ENCODE data around the gene BCL2L13. TPM values are rescaled to one million over a fixed set of nuclear protein-coding genes. Genes with fewer than 3 reads are reported as not detected.
"Not testable (repeated sequence)": the region's sequence is repeated elsewhere in the genome, so short reads cannot be mapped to it uniquely, and the experiment has no call there.

Gene BCL2L13
- total RNA-seq, 5 donors from 2014 or later (not counting 1 experiment from before 2014, with no cell fraction given) = 22.5 to 32.9 (median 31.4) TPM

DNA sequence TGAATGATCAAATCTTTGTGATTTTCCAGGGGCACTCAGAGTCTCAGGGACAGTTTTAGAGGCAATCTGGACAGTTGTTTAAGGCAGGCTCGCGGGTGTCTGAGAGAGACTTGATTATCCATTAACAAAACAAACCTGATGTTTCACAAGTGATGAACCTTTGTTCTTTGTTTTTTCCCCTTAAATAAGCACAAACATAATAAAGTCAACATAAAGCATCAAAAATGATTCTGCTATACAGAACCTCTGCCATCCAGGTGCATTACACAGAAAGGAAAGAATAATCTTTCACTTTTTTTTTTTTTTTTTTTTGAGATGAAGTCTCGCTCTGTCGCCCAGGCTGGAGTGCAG, 122.6 kb downstream of the BCL2L13 start:
- H3K4me3 Mint-ChIP-seq = no peak overlapping the region
- ChIA-PET POLR2A (no interaction called here), CTCF (no interaction called here)
- Histone ChIP-seq H3K36me3 (ENCODE audit: control insufficient read depth in 2 of 2, extremely low read depth in 1 of 2, insufficient read depth in 1 of 2, low read length in 1 of 2) (no peaks in the 10 kb centered on the region), H3K27ac (ENCODE audit: low read length) (no peak overlapping the region), H3K9me3 (no peaks in the 10 kb centered on the region), H3K4me1 (ENCODE audit: control insufficient read depth in 1 of 2, extremely low read depth in 1 of 2, insufficient read depth in 2 of 2, low read length in 2 of 2) (peaks cover 0 to 15% of the 10 kb centered on the region in 2 experiments), H3K4me3 (ENCODE audit: control insufficient read depth in 1 of 2, extremely low read depth in 1 of 2, low read length in 1 of 2) (no peak overlapping the region), H3K27me3 (replicated peaks in 1 of 2; ENCODE audit: control insufficient read depth in 2 of 2, extremely low read depth in 1 of 2, insufficient read depth in 2 of 2, low read length in 1 of 2) (no peaks in the 10 kb centered on the region)
- no peaks in the 10 kb centered on the region for H3K36me3 Mint-ChIP-seq
- H3K9me3 Mint-ChIP-seq = no peaks in the 10 kb centered on the region
- no CpG with 5 or more reads among the region's 4 CpGs for whole genome bisulfite sequencing (ENCODE audit: insufficient coverage)
- ATAC-seq (replicated peaks in 1 of 4) = no peak
- no peaks in the 10 kb centered on the region for H3K27me3 Mint-ChIP-seq
- DNase-seq = no peak
- peak overlapping the region in 1 of 2 donors; percentile 68 for H3K27ac Mint-ChIP-seq
- H3K4me1 Mint-ChIP-seq = peaks cover 42 to 45% (median 42%) of the 10 kb centered on the region in 3 donors

GRCh38 chr22:17763442-17763841, 124.9 kb downstream of the BCL2L13 start:
- peaks cover 49 to 54% (median 49%) of the 10 kb centered on the region in 3 donors for H3K4me1 Mint-ChIP-seq

DNA sequence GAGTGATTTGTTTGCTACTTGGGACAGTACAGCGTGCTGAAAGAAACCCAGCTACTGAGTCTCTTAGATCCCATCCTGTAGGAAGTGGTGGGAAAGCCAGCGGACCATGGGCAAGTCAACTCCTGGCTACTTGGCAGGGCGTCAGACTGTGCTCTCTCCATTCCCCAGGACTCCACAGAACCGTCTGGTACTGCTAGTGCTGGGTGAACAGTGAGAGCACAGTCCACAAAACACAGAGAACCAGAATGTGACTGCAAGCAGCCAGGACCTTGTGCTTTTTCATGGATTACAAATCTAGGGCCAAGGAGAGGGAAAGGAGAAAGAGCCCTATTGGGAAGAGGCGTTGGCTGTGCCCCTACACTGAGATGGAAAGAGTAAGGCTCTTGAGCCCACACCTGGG, 125.5 kb downstream of the BCL2L13 start:
- peaks cover 50 to 53% (median 51%) of the 10 kb centered on the region in 3 donors for H3K4me1 Mint-ChIP-seq
- POLR2A ChIA-PET = no interaction called here
- H3K27me3 Mint-ChIP-seq = no peaks in the 10 kb centered on the region

More at GRCh38 chr22:17763442-17763841, 124.9 kb downstream of the BCL2L13 start:
- peak overlapping the region in 1 of 2 donors; percentile 37 for H3K27ac Mint-ChIP-seq
- no CpG with 5 or more reads among the region's 10 CpGs for WGBS (ENCODE audit: insufficient coverage)
- H3K36me3 ChIP-seq (ENCODE audit: control insufficient read depth in 2 of 2, extremely low read depth in 1 of 2, insufficient read depth in 1 of 2, low read length in 1 of 2); H3K27me3 ChIP-seq (replicated peaks in 1 of 2; ENCODE audit: control insufficient read depth in 2 of 2, extremely low read depth in 1 of 2, insufficient read depth in 2 of 2, low read length in 1 of 2); H3K9me3 Mint-ChIP-seq; H3K36me3 Mint-ChIP-seq; POLR2A ChIA-PET; H3K27ac ChIP-seq (ENCODE audit: low read length); H3K4me3 Mint-ChIP-seq; ATAC-seq (replicated peaks in 1 of 4); CTCF ChIA-PET; H3K27me3 Mint-ChIP-seq; H3K4me3 ChIP-seq (ENCODE audit: control insufficient read depth in 1 of 2, extremely low read depth in 1 of 2, low read length in 1 of 2); H3K9me3 ChIP-seq; DNase-seq: not testable (repeated sequence)
- H3K4me1 ChIP-seq (ENCODE audit: control insufficient read depth in 1 of 2, extremely low read depth in 1 of 2, insufficient read depth in 2 of 2, low read length in 2 of 2) = peaks cover 7 to 36% of the 10 kb centered on the region in 2 experiments

DNA sequence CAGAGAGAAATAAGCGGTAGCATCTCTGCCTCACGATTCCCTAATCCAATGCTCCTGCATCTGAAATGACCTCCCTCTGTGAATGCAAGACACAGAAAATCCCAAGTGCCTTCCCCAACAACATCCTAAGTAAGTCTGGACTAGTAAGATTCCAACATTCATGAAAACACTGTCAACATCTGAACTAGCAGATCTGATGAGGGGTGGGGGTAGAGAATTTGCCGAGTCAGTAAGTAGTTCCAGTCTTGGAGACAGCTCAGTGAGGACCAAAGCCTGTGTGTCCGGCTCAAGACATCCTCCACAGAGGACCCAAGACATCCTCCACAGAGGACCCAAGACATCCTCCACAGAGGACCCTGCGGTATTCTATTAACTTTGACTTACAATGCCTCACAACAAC, 126.3 kb downstream of the BCL2L13 start:
- H3K27ac ChIP-seq (ENCODE audit: low read length); H3K4me3 Mint-ChIP-seq; H3K4me3 ChIP-seq (ENCODE audit: control insufficient read depth in 1 of 2, extremely low read depth in 1 of 2, low read length in 1 of 2); H3K9me3 Mint-ChIP-seq; H3K27ac Mint-ChIP-seq; ATAC-seq (replicated peaks in 1 of 4); H3K9me3 ChIP-seq; CTCF ChIA-PET; POLR2A ChIA-PET; DNase-seq; H3K36me3 ChIP-seq (ENCODE audit: control insufficient read depth in 2 of 2, extremely low read depth in 1 of 2, insufficient read depth in 1 of 2, low read length in 1 of 2); H3K27me3 ChIP-seq (replicated peaks in 1 of 2; ENCODE audit: control insufficient read depth in 2 of 2, extremely low read depth in 1 of 2, insufficient read depth in 2 of 2, low read length in 1 of 2); H3K27me3 Mint-ChIP-seq; H3K36me3 Mint-ChIP-seq: not testable (repeated sequence)
- peaks cover 54 to 58% (median 57%) of the 10 kb centered on the region in 3 donors for H3K4me1 Mint-ChIP-seq
- peaks cover 7 to 47% of the 10 kb centered on the region in 2 experiments for H3K4me1 ChIP-seq (ENCODE audit: control insufficient read depth in 1 of 2, extremely low read depth in 1 of 2, insufficient read depth in 2 of 2, low read length in 2 of 2)
- 76% methylated on average over 2 of the region's 5 CpGs for WGBS (ENCODE audit: insufficient coverage)

More for the DNA sequence above, 125.5 kb downstream of the BCL2L13 start:
- no peaks in the 10 kb centered on the region for H3K36me3 ChIP-seq (ENCODE audit: control insufficient read depth in 2 of 2, extremely low read depth in 1 of 2, insufficient read depth in 1 of 2, low read length in 1 of 2)
- H3K27me3 ChIP-seq (replicated peaks in 1 of 2; ENCODE audit: control insufficient read depth in 2 of 2, extremely low read depth in 1 of 2, insufficient read depth in 2 of 2, low read length in 1 of 2) = no peaks in the 10 kb centered on the region
- CTCF ChIA-PET = interaction anchor here in 1 of 2 donors (0.7 kb wide), 1 partner anchor 12 kb away, joined by 3 read pairs; no protein-coding TSS in a partner anchor
- ATAC-seq (replicated peaks in 1 of 4) = no peak
- 100% methylated on average over 2 of the region's 5 CpGs for WGBS (ENCODE audit: insufficient coverage)
- DNase-seq = no peak
- H3K4me3 Mint-ChIP-seq = peak overlapping the region in 1 of 3 donors; percentile 28
- peak overlapping the region; percentile 0 to 2 for H3K27ac Mint-ChIP-seq
- no peaks in the 10 kb centered on the region for H3K9me3 Mint-ChIP-seq
- no peaks in the 10 kb centered on the region for H3K36me3 Mint-ChIP-seq
- no peak overlapping the region for H3K27ac ChIP-seq (ENCODE audit: low read length)
- no peak overlapping the region for H3K4me3 ChIP-seq (ENCODE audit: control insufficient read depth in 1 of 2, extremely low read depth in 1 of 2, low read length in 1 of 2)
- H3K9me3 ChIP-seq = no peaks in the 10 kb centered on the region
- peaks cover 7 to 39% of the 10 kb centered on the region in 2 experiments for H3K4me1 ChIP-seq (ENCODE audit: control insufficient read depth in 1 of 2, extremely low read depth in 1 of 2, insufficient read depth in 2 of 2, low read length in 2 of 2)

DNA sequence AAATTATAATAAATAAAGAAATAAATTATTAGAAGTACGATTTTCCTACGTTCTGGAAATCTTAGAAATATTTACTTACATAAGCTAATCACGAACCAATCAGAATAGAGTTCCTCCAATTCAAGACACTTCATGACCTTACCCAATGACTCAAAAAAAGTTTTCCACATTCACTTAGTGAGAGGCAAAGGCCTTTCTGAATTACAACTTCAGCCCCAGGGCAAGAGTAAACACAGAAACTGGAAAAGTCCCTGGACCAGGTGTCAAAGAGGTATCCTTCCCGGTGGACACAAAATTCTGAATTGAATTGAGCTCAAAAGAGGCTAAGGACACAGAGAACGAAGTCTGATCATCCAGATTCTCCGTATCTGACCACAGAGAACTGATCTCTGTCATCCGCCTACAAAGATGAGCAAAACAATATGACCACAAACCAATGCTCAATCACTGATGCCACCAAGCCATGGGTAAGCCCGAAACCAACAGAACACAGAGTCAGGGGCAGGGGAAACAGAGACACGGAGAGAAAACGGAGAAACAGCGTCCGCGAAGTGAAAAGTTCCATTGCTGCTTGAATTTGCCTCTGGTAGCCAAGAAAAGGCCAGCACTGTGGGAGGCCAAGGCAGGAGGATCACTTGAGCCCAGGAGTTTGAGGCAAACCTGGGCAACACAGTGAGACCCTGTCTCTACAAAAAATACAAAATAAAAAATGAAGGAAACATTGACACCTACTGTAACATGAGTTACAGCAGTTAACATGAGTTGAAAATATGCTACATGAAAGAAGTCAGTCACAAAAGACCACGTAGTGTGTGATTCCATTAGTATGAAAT, 128.9 kb downstream of the BCL2L13 start:
- H3K4me1 ChIP-seq (ENCODE audit: control insufficient read depth in 1 of 2, extremely low read depth in 1 of 2, insufficient read depth in 2 of 2, low read length in 2 of 2) = peaks cover 13 to 64% of the 10 kb centered on the region in 2 experiments
- H3K36me3 ChIP-seq (ENCODE audit: control insufficient read depth in 2 of 2, extremely low read depth in 1 of 2, insufficient read depth in 1 of 2, low read length in 1 of 2) = no peaks in the 10 kb centered on the region
- H3K9me3 Mint-ChIP-seq = no peaks in the 10 kb centered on the region
- no peaks in the 10 kb centered on the region for H3K27me3 ChIP-seq (replicated peaks in 1 of 2; ENCODE audit: control insufficient read depth in 2 of 2, extremely low read depth in 1 of 2, insufficient read depth in 2 of 2, low read length in 1 of 2)
- ChIA-PET CTCF (interaction anchor here in 1 of 2 donors (0.8 to 1.2 kb wide), 3 partner anchors 10 to 20 kb away, joined by 3 to 11 read pairs (median 3); no protein-coding TSS in a partner anchor), POLR2A (interaction anchor here in 1 of 2 donors (0.6 kb wide), 1 partner anchor 50 kb away, joined by 6 read pairs; no protein-coding TSS in a partner anchor)
- peak overlapping the region; percentile 21 for H3K27ac ChIP-seq (ENCODE audit: low read length)
- H3K4me3 Mint-ChIP-seq = peak overlapping the region; percentile 49 to 68 (median 66)
- WGBS (ENCODE audit: insufficient coverage) = 14% methylated on average over 9 of the region's 14 CpGs
- no peaks in the 10 kb centered on the region for H3K27me3 Mint-ChIP-seq
- DNase-seq = peak in 28 of 35 experiments; percentile 19 to 71 (median 44)
- no peaks in the 10 kb centered on the region for H3K9me3 ChIP-seq
- H3K27ac Mint-ChIP-seq = peak overlapping the region; percentile 79 to 87
- peak overlapping the region in 1 of 2 donors; percentile 23 for H3K4me3 ChIP-seq (ENCODE audit: control insufficient read depth in 1 of 2, extremely low read depth in 1 of 2, low read length in 1 of 2)
- peak; percentile 81 to 93 (median 87) for ATAC-seq (replicated peaks in 1 of 4)
- peaks cover 3% of the 10 kb centered on the region for H3K36me3 Mint-ChIP-seq
- H3K4me1 Mint-ChIP-seq = peaks cover 63 to 67% (median 64%) of the 10 kb centered on the region in 3 donors

DNA sequence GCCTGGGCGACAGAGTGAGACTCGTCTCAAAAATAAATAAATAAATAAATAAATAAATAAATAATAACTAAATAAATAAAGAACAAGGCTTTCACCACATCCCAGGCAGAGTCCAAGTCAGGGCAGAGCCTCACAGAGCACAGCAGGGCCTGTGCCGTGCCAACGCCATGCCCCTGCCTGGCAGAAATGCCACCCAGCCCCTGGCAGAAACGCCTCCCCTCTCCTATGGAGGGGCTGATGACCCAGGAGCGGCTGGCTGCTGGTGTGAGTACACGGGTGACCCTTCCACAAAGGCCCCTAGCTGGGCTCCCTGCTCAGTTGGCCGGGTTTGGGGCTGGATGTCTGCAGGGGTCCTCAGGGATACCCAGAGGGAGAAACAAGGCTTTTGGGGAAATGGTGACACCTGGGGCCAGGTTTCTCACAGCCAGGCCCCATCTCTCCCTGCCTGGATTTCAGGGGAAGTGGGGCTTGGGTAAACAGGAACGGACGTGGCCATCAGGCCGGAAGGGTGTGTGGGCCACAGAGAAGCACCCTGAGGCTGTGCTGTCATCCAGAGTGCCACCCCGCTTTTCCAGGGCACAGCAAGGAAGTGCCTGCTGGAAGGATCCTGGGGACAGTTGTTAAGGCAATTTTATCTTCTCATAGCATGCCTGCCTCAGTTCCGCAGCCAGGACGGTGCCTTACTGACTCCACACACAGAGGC, 130.6 kb downstream of the BCL2L13 start:
- ATAC-seq (replicated peaks in 1 of 4) = no peak
- DNase-seq = no peak
- no peaks in the 10 kb centered on the region for H3K27me3 Mint-ChIP-seq
- WGBS (ENCODE audit: insufficient coverage) = 88% methylated on average over 9 of the region's 14 CpGs
- peak overlapping the region in 1 of 3 donors; percentile 19 for H3K4me3 Mint-ChIP-seq
- H3K4me1 ChIP-seq (ENCODE audit: control insufficient read depth in 1 of 2, extremely low read depth in 1 of 2, insufficient read depth in 2 of 2, low read length in 2 of 2) = peaks cover 18 to 74% of the 10 kb centered on the region in 2 experiments
- no peak overlapping the region for H3K27ac ChIP-seq (ENCODE audit: low read length)
- H3K27ac Mint-ChIP-seq = peak overlapping the region in 1 of 2 donors; percentile 71
- no peaks in the 10 kb centered on the region for H3K9me3 Mint-ChIP-seq
- ChIA-PET CTCF (interaction anchor here in 1 of 2 donors (0.7 kb wide), 1 partner anchor 29 kb away, joined by 4 read pairs; no protein-coding TSS in a partner anchor), POLR2A (interaction anchor here in 1 of 2 donors (0.5 kb wide), 1 partner anchor 10 kb away, joined by 6 read pairs; no protein-coding TSS in a partner anchor)
- no peak overlapping the region for H3K4me3 ChIP-seq (ENCODE audit: control insufficient read depth in 1 of 2, extremely low read depth in 1 of 2, low read length in 1 of 2)
- no peaks in the 10 kb centered on the region for H3K9me3 ChIP-seq
- H3K36me3 ChIP-seq (ENCODE audit: control insufficient read depth in 2 of 2, extremely low read depth in 1 of 2, insufficient read depth in 1 of 2, low read length in 1 of 2) = no peaks in the 10 kb centered on the region
- peaks cover 67 to 69% (median 68%) of the 10 kb centered on the region in 3 donors for H3K4me1 Mint-ChIP-seq
- H3K27me3 ChIP-seq (replicated peaks in 1 of 2; ENCODE audit: control insufficient read depth in 2 of 2, extremely low read depth in 1 of 2, insufficient read depth in 2 of 2, low read length in 1 of 2) = no peaks in the 10 kb centered on the region
- peaks cover 3% of the 10 kb centered on the region for H3K36me3 Mint-ChIP-seq
